ENCODE results near the gene CC2D2A. TPM values are rescaled to one million over a fixed set of nuclear protein-coding genes. Genes with fewer than 3 reads are reported as not detected.

The CC2D2A gene
- total and polyA plus RNA-seq, 10 of the 15 experiments (the other 5 are each of a cell fraction or from before 2014, with no cell fraction given) = 0.04 to 1.1 (median 0.26) TPM

- Histone ChIP-seq H3K36me3 (ENCODE audit: control insufficient read depth in 2 of 2, insufficient read depth in 2 of 2, low read length in 1 of 2) (no peaks in the 10 kb centered on the region), H3K79me2 (ENCODE audit: control insufficient read depth, insufficient read depth, low read length) (no peaks in the 10 kb centered on the region), H4K20me1 (ENCODE audit: control insufficient read depth, insufficient read depth) (no peaks in the 10 kb centered on the region), H3K27ac (ENCODE audit: control insufficient read depth, insufficient read depth) (no peak overlapping the region), H3K4me1 (ENCODE audit: control insufficient read depth, insufficient read depth, low read length) (no peaks in the 10 kb centered on the region), H3K9ac (ENCODE audit: control insufficient read depth, insufficient read depth, low read length) (no peak overlapping the region), H2AFZ (ENCODE audit: control insufficient read depth, low read depth, low read length) (no peak overlapping the region), H3K27me3 (replicated peaks in 1 of 2; ENCODE audit: control insufficient read depth in 2 of 2, insufficient read depth in 2 of 2, low read length in 1 of 2) (no peaks in the 10 kb centered on the region), H3K4me2 (ENCODE audit: control insufficient read depth, insufficient read depth) (no peak overlapping the region), H3K4me3 (no peak overlapping the region), H3K9me3 (replicated peaks; ENCODE audit: control insufficient read depth, insufficient read depth, low read length) (no peaks in the 10 kb centered on the region)
- CTCF ChIA-PET = no interaction called here
- FAIRE-seq (no peak), DNase-seq (ENCODE audit: low read depth, low spot score) (no peak), ATAC-seq (no peak)
- in situ Hi-C loops (cut with MboI) (no loop called here), intact Hi-C loops (cut with micrococcal nuclease; ENCODE audit: unreplicated experiment) (no loop called here)
- POLR2A ChIA-PET = no interaction called here
- no TSS peak for BruUV-seq (replicated peaks)
- RAD21 ChIA-PET (ENCODE audit: unreplicated experiment) = no interaction called here
- 87% methylated on average over 5 of the region's 5 CpGs for WGBS (ENCODE audit: insufficient coverage, insufficient replicate concordance, low lambda C conversion rate, missing lambda C conversion rate)
- no peak for TF ChIP-seq YY1 (IDR thresholded peaks at IDR 0.05; ENCODE audit: low read depth, low read length)
- SMC1A ChIA-PET (ENCODE audit: uncharacterized antibody, unreplicated experiment) = no interaction called here
Observed at GRCh38 chr4:15569746-15570145, 100.1 kb downstream of the CC2D2A start.

- Histone ChIP-seq H3K27me3 (replicated peaks in 1 of 2; ENCODE audit: control insufficient read depth in 2 of 2, insufficient read depth in 2 of 2, low read length in 1 of 2) (no peaks in the 10 kb centered on the region), H3K4me3 (no peak overlapping the region), H3K4me1 (ENCODE audit: control insufficient read depth, insufficient read depth, low read length) (no peaks in the 10 kb centered on the region), H3K9me3 (replicated peaks; ENCODE audit: control insufficient read depth, insufficient read depth, low read length) (no peaks in the 10 kb centered on the region), H4K20me1 (ENCODE audit: control insufficient read depth, insufficient read depth) (no peaks in the 10 kb centered on the region), H2AFZ (ENCODE audit: control insufficient read depth, low read depth, low read length) (no peak overlapping the region), H3K36me3 (ENCODE audit: control insufficient read depth in 2 of 2, insufficient read depth in 2 of 2, low read length in 1 of 2) (no peaks in the 10 kb centered on the region), H3K9ac (ENCODE audit: control insufficient read depth, insufficient read depth, low read length) (no peak overlapping the region), H3K27ac (ENCODE audit: control insufficient read depth, insufficient read depth) (no peak overlapping the region), H3K4me2 (ENCODE audit: control insufficient read depth, insufficient read depth) (no peak overlapping the region), H3K79me2 (ENCODE audit: control insufficient read depth, insufficient read depth, low read length) (no peaks in the 10 kb centered on the region)
- no peak for TF ChIP-seq JUND (IDR thresholded peaks at IDR 0.05; ENCODE audit: low read depth, low read length)
- TF ChIP-seq E2F8 (IDR thresholded peaks at IDR 0.05; ENCODE audit: low read depth, partially characterized antibody) = no peak
- TF ChIP-seq SIN3A (IDR thresholded peaks at IDR 0.05; ENCODE audit: low read depth, low read length) = no peak
- TF ChIP-seq GATAD2B (conservative IDR thresholded peaks at IDR 0.05; ENCODE audit: low read depth) = no peak
- no peak for TF ChIP-seq ZBTB4 (CRISPR knock-in tag; IDR thresholded peaks at IDR 0.05)
- no TSS peak for BruUV-seq (replicated peaks)
- RAD21 ChIA-PET (ENCODE audit: unreplicated experiment) = no interaction called here
- CTCF ChIA-PET = no interaction called here
- WGBS (ENCODE audit: insufficient coverage, insufficient replicate concordance, low lambda C conversion rate, missing lambda C conversion rate) = 54% methylated on average over 2 of the region's 2 CpGs
- intact Hi-C loops (cut with micrococcal nuclease; ENCODE audit: unreplicated experiment) = no loop called here
- SMC1A ChIA-PET (ENCODE audit: uncharacterized antibody, unreplicated experiment) = interaction anchor here (1.8 kb wide), 1 partner anchor 10 kb away, joined by 5 read pairs; no protein-coding TSS in a partner anchor
- no peak for ATAC-seq
- no peak for FAIRE-seq
- no peak for DNase-seq (ENCODE audit: low read depth, low spot score)
- in situ Hi-C loops (cut with MboI) = no loop called here
- POLR2A ChIA-PET = no interaction called here
Observed at GRCh38 chr4:15575966-15576365, 106.3 kb downstream of the CC2D2A start.

Measured in GM12878 (cell line).